Germinal center (tissue), 1 donor: Measurements from ENCODE around the gene CRYAB.

Experiments
- DNase-seq: peaks from one replicate; pipeline ENCODE4 v3.0.0; 2012; ENCODE audit warnings: mixed read lengths, low spot score

The CRYAB gene

GRCh38 chr11:111911563-111912401 lies at the start of gene CRYAB:
Gene CRYAB (minus strand): TSS chr11:111911770. CDS start chr11:111911724, 46 bp downstream.
- DNase-seq, result no peak

DNA sequence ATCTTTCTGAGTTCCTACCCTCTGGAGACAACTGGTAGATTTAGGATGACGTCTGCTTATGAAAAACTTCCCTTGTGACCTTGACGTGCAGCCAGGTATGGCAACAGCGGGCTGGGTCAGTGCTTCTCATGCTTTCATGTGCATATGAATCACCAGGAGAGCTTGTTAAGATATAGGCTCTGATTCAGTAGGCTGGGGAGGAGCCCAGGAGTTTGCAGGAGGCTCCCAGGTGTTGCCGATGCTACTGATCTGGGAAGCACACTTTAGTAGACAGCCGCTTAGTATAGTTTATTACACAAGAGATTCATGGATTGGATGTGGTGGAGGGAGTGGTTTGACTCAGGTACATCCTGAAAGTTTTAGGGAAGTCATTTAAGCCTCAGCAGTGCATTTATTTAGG lies 49.3 kb upstream of the CRYAB start:
- no peak for DNase-seq

DNA sequence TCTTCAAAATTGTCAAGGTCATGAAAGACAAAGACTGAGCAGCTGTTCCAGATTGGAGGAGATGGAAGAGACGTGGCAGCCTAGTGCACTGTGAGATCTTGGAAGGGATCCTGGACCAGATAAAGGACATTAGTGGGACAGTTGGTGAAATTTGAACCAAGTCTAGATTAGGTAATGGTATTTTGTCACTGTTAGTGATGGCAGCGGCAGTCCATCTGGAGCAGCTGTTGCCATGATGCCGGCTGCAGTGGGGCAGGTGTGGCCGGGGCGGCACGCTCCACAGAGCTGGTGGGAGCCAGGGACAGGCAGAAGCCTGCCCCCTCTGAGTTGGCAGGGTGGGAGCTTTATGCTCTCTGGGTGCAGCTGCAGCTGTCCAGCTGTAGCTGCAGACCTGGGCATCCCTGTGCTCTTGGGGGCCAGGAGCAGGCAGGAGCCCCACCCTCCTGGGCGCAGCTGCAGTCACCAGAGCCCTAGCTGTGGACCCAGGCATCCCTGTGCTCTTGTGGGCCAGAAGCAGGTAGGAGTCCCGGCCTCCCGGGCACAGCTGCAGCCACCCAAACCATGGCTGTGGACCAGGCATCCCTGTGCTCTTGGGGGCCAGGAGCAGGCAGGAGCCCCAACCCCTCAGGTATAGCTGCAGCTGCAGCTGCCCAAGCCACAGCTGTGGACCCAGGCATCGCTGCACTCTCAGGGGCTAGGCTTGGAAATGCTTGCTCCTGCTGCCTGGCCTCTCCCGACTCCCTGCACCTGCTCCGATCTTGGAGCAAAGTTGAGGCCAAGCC lies 46.3 kb upstream of the CRYAB start:
- DNase-seq, result no peak

DNA sequence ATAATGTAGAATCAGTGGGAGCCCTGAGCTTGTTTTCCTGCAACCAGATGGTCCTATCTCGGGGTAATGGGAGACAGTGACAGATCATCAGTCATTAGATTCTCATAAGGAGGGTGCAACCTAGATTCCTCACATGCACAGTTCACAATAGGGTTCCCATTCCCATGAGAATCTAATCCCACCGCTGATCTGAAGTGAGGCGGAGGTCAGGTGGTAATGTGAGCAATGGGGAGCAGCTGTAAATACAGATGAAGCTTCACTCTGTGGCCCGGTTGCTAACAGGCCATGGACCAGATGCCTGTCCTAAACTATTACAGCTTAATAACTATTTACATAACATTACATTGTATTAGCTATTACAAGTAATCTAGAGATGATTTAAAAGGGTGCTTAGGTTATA lies 42.6 kb upstream of the CRYAB start:
- no peak for DNase-seq

- no peak for DNase-seq
These were observed 40.0 kb upstream of the CRYAB start for GRCh38 chr11:111951565-111951964.

DNA sequence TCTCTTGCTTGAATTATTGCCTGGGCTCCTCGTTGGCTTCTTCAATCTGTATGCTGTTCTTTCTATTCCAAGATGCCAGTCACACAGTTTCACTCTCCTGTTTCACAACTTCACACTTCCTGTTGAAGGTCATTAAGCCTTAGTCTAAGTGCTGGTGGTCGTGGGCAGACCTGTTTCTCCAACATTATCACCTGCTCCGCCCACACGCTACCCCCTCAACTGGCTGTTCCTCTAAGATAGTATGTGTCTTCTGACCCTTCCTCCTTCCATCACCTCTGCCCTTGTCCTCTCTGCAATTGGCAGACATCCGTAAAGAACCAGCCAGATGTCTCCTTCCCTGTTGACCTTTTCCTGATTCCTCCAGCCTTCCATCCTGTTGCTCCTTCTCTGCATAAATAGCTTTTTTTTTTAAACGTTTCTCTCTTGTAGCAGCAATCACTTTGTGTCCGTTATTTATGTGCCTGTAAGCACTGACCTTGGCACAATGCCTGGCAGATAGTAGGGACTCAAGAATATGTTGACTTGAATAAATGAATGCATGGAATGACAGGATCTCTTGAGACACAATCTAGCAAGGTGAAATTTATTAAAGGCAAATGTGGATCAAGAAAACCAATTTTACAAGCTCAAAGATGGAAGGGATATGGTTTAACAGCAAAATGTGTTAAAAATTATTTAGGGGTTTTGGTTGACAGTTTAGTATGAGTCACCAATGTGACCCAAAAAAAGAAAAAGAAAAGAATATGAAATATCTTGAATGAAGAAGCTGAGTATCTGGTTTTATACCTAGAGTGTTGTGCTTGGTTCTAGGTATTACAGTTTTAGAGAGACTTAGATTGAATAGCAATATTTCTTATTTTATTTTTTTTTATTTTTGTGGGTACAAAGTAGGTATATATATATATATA lies 38.2 kb upstream of the CRYAB start:
- DNase-seq, result no peak

GRCh38 chr11:111947143-111947542 lies 35.6 kb upstream of the CRYAB start:
- DNase-seq, result no peak

- DNase-seq, result no peak
These were observed 34.9 kb upstream of the CRYAB start for GRCh38 chr11:111946499-111946898.

GRCh38 chr11:111945198-111945597 lies 33.6 kb upstream of the CRYAB start:
- DNase-seq, result no peak

DNA sequence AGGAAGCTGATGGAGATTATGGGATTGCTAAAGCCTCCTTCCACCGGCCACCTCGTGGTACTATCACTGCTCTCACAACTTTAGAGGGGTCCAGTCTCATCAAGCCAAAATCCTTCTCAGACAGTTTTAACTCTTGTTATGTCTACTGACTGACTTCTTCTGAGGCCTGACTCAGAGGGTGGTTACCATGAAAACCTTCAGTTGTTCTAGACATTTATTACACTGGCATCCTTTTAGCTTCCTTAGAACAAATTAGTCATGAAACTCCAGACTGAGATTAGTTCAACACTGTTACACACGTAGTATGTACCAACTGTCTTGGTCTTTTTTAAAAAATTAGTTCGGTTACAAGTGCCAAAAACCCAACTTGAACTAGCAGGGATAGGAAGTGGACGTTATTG lies 33.1 kb upstream of the CRYAB start:
- no peak for DNase-seq

DNA sequence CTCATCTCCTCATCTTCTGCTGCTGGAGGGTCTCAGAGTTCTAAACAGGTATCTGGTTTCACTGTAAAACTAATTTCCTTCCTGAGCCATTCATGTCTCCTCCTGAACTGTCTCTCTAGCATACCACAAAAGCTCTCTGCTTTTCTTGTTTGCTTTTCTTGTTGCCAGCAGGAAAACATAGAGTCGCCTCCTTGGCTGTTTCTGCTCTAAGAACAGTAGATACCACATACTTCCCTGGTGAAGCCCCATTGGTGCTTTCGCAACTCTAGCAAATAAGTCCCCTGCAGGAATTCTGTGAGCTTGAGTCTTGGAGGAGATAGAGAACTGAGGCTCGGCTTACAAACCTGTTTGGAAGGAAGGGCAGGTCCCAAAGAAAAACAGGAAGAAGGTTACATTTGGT lies 32.6 kb upstream of the CRYAB start:
- DNase-seq, result no peak

DNA sequence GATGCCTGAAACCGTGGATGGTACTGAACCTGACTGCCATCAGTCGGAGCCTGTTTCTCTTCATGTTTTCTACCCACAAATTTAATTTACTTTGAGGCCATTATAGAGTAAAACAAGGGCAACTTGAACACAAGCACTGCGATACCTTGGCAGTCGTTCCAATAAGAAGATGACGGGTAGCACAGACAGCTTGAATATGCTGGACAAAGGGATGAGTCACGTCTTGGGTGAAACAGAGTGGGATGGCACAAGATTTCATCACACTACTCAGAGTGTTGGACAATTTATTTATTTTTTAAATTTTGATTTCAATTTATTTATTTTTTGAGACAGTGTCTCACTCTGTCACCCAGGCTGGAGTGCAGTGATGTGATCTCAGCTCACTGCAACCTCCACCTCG lies 31.3 kb upstream of the CRYAB start:
- DNase-seq, result no peak

DNA sequence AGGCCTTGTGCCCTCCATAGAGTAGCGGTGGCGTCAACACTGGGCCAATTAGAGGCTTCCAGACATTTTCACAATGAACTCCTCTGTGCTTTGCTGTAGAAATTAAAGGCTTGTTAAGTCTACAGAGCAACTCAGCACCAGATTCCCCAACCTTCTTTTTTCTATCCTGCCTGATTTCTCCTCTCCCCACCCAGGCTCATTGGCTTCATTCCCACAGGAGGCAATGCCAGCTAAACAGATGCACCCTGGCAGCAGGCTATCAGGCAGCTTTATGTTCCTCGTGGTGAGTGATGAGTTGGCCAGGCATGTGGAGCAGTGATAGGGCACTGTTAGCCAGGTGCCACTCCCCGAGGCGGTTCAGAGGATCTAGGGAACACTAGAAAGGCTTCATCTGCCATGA lies 30.4 kb upstream of the CRYAB start:
- DNase-seq, result no peak

- no peak for DNase-seq
These were observed 28.4 kb upstream of the CRYAB start for GRCh38 chr11:111939836-111940604.

- peak; percentile 18 for DNase-seq
These were observed 27.2 kb upstream of the CRYAB start for GRCh38 chr11:111938687-111939160.

DNA sequence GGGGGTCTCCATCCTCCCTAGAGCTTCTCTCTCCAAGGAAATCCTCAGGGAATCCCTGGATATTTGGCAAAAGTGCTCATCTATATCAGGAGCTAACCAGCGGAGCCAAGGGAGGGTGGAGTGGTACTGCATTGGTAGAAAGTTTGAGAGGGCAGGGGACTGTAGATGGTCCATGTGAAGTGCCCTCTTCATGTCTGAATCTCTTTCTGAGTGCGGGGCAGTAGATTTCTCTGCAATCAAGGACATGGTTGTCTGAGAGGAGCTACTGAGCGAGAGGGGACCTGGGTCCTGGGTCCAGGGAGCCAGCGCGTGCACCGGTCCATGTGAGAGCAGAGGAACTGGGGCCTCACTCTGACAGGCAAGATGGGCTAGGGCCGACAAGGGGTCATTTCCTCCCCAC lies 26.3 kb upstream of the CRYAB start:
- DNase-seq, result no peak

- no peak for DNase-seq
These were observed 25.8 kb upstream of the CRYAB start for GRCh38 chr11:111937461-111937769.

- no peak for DNase-seq
These were observed 24.5 kb upstream of the CRYAB start for GRCh38 chr11:111936040-111936540.

DNA sequence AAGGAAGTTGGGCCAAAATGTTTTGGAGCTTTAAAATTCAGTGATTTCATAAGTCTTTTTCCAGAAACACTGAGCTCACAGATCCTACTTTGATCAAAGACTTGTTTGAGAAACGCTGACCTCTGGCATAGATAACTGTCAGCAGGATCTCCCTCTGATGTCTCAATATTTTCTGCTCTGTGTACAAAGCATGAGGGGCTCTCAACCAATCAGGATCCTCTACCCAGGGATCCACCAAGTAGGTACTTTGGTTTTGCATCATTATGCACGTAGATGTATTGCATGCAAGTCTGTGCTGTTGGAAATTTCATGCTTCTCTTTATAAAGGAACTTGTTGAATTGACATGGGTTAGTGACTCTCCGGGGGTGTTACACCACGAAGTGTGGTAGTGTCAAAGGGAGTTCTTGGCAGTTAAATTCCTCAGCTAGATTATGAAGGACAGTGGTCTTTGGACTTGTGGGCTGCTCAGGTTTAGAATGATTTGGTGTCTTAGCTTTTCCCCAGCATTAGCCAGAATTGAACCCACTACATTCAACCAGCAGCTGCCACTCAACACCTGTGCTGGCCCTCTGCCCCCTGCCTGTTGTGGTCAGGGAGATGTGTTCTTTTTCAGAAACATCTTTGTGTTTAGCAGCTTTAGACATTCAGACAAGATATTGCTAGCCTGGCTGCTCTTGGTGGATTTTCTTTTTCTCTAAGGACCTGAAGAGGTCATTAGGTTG lies 23.9 kb upstream of the CRYAB start:
- no peak for DNase-seq

DNA sequence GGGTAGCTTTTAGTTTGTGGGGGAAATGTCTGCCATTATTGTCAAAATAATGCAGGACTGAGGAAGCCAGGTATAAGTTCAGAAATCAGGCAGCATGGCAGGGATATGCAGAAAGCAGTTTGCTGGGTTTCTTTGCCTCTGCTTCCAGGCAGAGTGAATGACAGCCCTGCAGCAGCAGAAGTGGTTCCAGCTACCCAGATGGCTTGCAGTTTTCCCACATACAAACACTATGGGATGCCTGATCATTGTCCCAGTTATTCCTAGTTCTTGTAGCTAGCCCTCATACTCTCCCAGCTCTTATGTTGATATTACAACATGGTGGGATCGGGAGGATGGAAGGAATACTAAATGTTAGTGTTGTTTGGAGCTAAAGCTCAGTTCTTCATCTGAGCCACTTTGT lies 22.7 kb upstream of the CRYAB start:
- DNase-seq, result no peak

DNA sequence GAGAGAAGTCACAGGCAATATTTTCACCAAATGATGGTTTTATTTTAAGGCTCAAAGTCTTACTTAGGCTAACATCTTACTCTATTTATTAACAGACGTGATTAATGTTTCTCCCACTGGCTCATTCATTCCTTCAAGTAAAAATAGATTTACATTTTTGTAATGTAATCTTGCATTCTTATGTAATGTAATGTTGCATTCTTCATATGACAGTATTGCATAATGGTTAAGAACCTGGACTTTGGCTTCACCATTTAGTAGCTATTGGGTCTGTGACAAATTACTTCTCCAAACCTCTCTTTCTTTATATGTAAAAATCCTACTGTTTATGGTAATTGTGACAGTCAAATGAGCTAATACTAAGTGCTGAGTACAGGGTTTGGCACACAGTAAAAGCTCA lies 22.3 kb upstream of the CRYAB start:
- DNase-seq, result no peak
